GM19043 (cell line): ENCODE measurements around the gene TXNRD1.
"Not testable (repeated sequence)": the region's sequence is repeated elsewhere in the genome, so short reads cannot be mapped to it uniquely, and the experiment has no call there.

Experiments used
- ATAC-seq: cut with Tn5 transposase; IDR thresholded peaks from one replicate; pipeline ENCODE4 v1.9.1; 2021; ENCODE audit warnings: low read depth; ENCODE audit not compliant: unreplicated experiment

Gene TXNRD1

DNA sequence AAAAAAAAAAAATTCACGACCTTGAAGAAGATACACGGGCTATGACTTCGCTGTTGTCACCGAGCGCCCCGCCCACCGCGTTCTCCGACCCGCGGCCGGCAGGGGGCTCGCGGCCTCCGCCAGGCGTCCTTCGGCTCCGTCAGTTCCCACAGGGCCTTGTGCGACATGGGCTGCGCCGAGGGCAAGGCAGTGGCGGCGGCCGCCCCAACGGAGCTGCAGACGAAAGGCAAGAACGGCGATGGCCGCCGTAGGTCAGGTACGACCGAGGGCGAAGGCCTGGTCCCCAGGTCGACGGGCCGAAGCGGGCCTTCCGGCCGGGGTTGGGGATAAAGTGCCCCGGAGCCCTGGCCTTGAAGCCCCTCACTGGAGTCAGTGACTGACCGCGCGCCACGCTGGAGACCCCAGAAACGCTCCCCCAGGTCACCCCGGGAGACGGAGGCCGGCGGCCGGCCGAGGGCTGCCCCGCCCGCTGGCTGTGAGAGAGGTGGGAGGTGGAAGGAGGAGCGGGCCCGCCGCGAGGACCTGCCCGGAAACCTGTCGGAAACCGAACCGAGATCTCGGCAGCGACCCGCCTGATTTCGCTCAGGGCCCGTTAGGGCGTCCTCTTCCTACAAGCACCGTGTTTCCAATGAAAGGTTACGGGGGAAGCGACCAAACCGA, at the start of gene TXNRD1:
TSS of gene TXNRD1 (plus strand) at position 142 of the 660 bp plus-strand sequence. CDS start at position 166, 24 bp downstream.
- ATAC-seq = peak; percentile 88

DNA sequence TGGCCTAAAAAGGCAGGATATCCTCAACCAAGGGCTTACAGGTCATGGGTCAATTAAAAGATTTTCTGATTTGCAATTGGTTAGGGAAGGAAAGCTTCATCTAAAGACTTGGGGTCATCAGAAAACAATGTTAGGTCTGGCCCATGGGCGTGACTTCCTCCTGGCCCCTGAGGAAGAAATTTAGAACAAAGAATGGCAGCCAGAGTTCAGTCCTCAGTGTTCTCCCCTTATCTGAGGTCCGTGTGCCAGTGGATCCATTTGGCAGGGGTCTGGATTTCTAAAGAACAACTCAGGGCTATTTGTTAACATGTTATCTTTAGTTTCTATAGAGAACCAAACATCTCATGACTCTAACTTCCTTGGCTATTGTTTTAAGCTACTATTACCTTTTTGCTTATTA, 49.8 kb upstream of the TXNRD1 start:
- no peak for ATAC-seq

DNA sequence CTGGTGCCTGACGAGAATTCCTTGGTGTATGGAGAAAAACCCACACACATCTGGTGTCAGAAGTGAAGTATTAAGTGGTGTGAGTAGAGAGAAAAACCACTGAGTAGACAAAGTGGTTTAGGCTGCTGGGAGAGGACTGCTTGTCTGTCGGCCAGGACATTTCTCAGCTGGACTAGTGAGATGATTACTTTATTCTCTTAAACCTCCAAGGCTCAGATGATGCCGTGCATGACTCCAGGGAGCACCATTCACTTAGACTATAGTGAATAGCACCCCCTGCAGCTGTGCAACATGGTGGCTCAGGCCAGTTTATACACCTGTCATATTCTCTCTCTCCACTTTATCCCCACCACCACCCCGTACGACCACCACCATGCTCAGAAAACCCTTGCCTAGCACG, 49.1 kb upstream of the TXNRD1 start:
- no peak for ATAC-seq

DNA sequence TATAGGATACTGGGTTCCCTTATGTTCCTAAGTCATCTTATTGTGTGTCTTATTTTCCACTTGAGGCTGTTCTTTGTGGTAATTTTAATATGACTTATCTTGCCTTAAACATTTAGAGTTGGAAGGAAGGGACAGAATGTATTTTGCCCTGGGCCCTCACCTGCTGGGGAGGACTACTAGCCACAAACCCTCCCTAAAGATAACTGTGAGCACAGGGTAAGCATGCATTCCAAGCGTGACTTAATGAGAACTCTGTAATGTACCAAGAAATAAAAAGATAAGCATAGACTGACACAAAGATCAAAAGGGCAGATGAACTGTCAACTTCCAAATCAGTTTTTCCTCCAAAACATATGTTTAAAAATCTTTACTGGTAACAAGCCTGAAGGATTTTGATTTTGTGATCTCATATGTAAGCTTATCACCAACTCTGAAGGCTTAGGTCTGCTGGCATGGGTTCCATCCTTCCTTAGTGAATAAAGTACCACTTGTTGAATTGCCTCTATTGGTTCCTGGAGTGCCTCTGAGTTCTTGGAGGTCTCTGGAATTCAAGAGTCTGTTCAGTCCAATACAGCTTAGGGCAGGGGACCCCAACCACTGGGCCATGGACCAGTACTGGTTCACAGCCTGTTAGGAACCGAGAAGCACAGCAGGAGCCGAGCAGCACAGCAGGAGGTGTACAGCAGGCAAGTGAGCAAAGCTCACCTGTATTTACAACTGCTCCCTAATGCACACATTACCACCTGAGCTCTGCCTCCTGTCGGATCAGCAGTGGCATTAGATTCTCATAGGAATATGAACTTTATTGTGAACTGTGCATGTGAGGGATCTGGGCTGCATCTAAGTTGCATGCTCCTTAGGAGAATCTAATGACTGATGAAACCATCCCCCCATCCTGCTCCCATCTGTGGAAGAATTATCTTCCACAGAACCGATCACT, 47.8 kb upstream of the TXNRD1 start:
- no peak for ATAC-seq

DNA sequence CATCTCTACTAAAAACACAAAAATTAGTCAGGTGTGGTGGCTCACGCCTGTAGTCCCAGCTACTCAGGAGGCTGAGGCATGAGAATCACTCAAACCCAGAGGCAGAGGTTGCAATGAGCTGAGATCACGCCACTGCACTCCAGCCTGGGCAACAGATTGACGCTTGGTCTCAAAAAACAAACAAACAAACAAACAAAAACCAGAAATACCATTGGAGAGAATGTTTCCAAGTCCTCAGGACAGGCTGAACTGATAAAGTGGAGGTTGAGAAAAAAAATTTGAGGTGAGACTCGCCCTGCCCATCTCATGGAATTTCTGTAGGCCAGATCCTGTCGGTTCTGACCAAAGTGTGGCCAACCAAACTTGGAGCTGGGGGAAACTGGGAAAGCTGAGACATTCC, 47.0 kb upstream of the TXNRD1 start:
- no peak for ATAC-seq

DNA sequence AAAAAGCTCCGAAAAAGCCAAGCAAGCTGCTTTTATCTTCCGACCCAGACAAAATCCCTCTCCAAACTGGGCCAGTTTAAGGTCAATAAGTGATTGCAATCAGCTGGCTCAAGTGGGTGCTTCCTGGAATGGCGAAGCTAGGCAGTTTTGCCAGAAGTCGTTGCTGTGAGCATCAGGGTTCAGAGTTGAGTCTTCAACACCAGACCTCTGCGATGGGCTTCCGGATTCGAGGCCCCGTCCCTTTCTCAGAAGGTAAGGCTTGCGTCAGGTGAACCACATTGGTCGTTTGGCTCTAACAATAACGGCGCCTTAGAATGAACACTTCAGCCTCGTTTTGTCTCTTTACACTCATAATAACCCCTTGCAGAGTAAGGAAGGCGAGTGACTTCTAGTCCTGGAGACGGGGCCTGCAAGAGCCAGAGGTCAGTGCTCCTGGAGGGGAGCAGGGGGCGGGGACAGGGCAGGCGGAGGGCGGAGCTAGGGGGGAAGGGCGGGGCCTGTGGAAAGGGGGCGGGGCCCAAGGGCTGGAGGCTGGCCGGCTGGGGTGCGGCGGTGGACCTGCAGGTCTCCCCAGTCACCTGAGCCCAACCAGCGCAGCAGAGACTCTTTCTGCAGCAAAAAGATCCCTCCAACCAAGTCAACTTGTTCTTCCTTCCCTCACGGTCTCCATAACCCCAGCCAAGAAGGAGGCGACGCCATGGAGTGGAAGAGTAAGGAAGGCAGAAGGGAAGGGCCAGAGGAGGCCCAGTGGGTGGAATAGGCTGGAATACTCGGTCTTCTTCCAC, 43.6 kb upstream of the TXNRD1 start:
- ATAC-seq = no peak

DNA sequence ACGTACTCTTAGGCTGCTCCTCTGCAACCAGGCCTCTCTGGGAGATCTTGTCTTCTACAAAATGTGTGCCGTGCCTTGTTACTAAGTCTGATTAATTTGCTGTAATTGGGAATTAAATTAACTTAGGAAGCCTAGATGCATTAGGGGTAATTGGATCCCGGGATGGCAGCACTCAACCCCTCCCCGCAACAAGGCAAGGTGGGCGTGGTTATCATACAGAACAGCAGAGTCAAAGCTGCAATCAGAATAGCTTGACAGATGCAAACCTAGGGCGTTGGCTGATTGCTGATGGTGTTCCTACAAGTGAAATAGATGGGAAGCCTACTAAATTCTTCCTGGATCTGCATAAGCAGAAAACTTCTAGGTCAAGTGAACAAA, 43.0 kb upstream of the TXNRD1 start:
- no peak for ATAC-seq

DNA sequence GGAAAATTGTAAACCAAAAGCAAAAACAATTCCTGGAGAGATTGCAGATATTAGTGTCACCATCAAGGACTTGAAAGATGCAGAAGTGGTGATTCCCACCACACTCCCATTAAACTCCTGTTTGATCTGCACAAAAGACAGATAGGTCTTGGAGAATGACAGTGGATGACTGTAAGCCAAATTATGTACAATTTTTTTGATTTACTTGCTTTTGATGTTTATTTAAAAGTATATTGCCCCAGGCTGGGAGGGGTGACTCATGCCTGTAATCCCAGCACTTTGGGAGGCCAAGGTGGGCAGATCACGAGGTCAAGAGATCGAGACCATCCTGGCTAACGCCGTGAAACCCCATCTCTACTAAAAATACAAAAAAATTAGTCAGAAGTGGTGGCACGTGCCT, 41.8 kb upstream of the TXNRD1 start:
- ATAC-seq = not testable (repeated sequence)

DNA sequence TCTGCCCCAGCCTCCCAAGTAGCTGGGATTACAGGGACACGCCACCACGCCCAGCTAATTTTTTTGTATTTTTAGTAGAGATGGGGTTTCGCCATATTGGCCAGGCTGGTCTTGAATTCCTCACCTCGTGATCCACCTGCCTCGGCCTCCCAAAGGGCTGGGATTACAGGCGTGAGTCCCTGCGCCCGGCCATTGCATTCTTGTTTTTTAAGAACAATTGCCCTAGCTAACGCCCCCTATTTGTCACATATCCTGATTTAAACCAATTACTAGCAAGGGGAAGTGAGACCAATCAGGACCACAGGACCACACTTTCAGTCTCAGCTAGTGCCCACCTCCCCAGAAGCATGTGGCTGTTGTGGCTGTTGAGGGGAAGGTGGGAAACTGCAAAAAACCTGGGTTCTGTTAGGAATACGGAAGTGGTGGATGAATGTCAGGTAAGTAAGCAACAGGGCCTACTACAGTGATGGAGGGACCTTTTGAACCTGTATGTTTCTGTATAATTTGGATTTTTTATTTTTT, 39.8 kb upstream of the TXNRD1 start:
- ATAC-seq = no peak

DNA sequence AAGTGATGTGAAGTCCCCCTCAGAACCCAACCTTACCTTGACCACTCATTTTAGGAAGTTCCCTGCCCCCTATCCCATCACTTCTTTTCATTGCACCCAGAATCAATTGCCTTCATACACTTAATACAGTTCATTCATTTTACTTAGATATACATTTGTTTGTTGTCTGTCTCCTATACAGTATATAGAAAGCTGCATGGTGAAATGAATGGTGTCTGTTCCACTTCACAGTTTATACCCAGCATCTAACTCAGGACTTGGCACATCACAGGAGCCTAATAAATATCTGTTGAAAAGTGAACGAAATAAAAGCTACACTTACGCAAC, 38.3 kb upstream of the TXNRD1 start:
- ATAC-seq = no peak

DNA sequence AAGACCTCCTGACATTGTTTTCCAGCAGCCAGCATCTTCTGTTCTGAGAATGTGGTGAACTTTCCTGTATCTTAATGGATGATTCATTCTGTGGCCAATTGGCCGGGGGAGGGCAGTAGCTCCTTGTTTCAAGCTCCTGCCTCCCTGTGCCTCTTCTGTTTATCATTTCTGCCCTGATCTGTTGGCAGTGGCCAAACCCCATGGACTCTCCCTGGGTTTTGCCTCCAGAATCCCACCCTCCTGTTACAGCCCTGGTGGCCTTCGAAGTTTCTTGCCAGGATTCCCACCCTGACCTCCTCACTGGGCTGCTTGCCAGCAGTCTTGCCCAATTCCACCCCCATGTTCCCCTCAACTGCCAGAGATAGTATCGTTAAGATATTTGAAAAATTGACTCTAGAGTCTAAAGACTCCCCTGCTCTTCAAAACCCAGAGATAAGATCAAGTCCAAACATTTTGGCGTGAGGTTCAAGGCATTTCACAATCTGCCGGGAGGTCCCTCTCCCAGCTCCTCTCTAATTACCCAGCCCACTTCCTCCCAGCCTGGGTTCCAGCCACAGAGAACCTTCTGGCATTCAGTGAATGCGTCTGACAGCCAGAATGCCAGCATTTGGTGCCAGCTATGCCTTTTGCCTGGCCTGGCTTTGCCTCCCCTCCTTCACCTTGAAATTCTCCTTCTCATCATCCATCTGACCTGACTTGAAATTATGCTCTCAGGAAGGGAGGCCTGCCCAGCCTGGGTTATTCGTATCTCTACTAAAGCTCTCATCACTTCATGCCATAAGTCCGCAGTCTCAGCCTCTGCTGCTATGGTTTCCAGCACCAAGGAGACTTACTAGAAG, 37.7 kb upstream of the TXNRD1 start:
- ATAC-seq = no peak

DNA sequence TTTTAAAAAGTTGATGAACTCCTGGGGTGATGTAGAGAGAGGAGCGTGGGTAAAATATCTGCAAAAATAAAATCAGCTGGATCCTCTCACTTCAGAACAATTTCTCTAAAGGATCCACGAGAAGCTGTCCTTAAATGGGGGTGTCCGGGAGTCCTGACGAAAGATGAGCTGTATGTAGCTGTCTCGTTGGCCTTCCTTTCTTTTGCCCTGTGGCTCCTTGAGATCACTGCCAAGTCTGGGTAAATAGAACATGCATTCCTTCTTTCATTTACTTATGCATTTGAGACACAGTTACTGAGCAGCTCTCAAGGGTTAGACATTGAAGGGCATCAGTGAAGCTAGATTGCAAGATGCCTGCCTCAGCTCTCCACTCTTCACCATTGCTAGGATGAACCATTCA, 35.2 kb upstream of the TXNRD1 start:
- no peak for ATAC-seq

DNA sequence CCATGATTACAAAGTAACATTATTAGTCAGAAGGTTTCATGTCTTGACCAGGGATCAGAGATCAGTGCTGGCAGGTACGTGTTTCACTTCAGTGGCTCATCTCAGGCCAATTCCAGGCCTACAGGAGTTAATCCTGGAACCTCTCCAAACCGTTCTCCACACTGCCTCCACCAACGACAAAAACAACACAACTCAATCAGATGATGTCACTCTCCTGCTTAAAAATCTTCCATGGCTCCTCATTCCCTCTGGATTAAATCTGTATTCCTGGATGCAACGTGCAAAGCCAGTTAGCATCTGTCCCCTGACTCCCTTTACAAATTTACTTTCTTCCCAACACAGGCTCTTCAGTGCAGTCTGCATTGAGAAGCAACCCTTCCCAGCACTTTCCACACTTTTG, 34.3 kb upstream of the TXNRD1 start:
- no peak for ATAC-seq

DNA sequence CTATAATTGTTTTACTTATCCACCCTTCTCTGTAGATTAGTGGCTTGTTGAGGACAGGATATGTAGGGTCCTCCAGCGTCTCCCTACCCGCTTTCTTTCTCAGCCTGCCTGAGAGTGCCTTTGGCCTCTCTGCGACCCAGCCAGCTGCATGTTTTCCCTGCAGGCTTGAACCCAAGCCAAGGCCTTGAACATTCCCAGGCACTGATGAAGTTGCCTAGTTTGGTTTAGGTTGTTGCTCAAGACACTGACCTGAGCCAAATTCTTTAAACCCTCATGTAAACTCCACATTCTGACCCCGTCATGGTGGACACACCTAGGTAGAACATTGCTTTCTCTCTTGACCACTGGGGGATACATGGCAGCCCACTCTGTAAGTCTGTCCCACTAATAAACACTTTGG, 33.4 kb upstream of the TXNRD1 start:
- no peak for ATAC-seq

DNA sequence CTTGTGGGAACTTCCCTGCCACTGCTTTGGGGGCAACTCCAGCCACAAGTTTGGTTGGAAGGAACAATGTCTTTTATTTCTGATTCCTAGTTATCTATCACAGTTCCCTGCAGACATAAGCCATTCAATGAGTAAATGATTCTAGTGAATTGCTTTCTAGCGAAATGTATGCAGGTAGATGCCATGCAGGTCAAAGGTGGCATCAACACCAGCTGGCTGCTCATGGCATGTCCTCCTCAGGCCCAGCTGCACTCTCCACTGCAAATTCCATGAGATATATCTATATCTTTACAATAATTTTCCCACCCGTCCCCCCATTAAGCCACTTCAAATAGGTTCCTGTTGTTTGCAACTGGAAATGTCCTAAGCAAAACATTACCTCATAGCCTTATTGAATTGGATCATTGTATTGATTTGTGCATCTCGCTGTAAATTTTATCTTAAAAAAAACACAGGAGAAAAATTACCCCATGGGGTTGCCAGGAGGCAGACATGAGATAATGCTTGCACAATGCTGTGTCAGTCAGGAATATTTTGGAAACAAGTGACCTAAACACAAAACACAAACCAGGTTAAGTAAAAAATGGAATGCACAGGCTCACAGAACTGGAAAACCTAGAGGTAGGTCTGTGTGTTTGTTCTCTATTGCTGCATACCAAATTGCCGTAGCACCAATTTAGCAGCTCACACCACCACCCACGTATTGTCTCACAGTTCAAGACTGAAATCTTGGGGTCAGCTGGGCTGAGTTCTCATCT, 32.8 kb upstream of the TXNRD1 start:
- ATAC-seq = no peak

DNA sequence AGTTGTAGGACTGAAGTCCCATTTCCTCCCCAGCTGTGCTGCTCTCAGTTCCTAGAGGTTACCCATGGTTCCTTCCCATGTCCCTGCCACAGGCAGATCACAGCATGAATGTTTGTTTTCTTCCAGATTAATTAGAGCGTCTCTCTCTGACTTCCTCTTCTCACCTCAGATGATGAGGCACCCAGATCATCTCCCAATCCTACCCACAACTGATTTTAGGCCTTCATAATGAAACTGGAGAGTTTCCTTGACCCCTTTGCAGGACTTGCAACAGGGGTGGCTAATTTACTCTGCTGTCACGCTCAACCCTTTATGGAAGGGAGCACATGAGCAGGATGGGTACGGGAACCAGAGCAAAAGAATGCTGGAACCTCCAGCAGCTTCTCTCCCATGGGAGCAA, 32.1 kb upstream of the TXNRD1 start:
- no peak for ATAC-seq

DNA sequence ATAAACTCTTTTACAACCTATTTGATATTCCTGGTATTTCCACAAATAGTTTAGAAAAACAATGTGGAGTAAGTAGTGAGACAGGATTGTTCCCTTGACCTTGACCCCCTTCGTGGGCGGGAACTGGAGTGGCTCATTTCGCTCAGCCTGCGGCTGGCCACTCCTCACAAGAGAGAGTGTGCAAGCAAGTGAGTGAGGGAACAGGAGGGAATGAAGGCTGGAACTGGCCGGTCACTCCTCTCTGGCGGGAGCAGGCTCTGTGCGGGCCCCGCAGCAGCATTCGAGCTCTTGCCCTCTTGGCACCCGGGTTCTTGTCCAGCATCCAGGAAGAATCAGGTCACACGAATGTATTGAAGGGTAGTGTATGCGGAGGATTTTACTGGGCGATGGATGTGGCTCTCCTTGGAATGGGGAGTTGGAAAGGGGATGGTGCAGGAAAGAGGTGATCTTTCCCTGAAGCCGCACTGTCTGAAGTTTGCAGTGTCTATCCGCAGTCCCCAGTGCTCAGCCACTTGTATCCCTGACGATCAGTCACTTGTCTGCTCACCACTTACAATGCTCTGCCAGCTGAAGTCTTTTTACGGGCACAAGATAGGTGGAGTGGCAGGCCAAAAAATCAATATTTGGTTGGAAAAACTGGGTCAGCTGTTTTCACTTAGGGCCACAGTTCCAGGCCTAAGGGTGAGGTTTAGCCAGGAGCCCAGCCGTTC, 28.0 kb upstream of the TXNRD1 start:
- no peak for ATAC-seq

DNA sequence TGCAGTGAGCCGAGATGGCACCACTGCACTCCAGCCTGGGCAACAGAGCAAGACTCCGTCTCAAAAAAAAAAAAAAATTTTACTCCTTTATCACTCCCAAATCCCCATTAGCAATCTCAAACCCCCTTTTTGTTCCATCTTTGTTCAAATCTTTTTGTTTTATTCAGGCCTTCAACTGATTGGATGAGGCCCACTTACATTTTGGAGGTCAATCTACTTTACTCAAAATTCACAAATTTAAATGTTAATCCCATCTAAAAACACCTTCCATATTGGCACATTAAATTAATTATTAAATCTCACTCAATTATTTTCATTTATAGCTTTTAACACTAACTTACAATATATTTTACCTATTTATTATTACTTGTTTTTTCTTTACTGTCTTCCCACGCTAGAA, 27.0 kb upstream of the TXNRD1 start:
- ATAC-seq = no peak
